ENCODE data around the gene GBP7. TPM values are rescaled to one million over a fixed set of nuclear protein-coding genes. Genes with fewer than 3 reads are reported as not detected.

Gene GBP7
- total RNA-seq, 1 donor from 2014 or later: 0.69 TPM

- H3K36me3 Mint-ChIP-seq (ENCODE audit: low read depth, unreplicated experiment): no peaks in the 10 kb centered on the region
- no peak overlapping the region for H3K27ac Mint-ChIP-seq (ENCODE audit: unreplicated experiment)
- peaks cover 4% of the 10 kb centered on the region for H3K4me1 Mint-ChIP-seq (ENCODE audit: unreplicated experiment)
- no peak overlapping the region for H3K4me3 Mint-ChIP-seq (ENCODE audit: unreplicated experiment)
- no peak for TF ChIP-seq CTCF (IDR thresholded peaks at IDR 0.05; ENCODE audit: unreplicated experiment)
- no peaks in the 10 kb centered on the region for H3K9me3 Mint-ChIP-seq (ENCODE audit: unreplicated experiment)
- no peaks in the 10 kb centered on the region for H3K27me3 Mint-ChIP-seq (ENCODE audit: unreplicated experiment)
- no peak for DNase-seq (ENCODE audit: low spot score)
Measured at GRCh38 chr1:89121641-89122040, 54.2 kb downstream of the GBP7 start.

- H3K9me3 Mint-ChIP-seq (ENCODE audit: unreplicated experiment): no peaks in the 10 kb centered on the region
- no peak for DNase-seq (ENCODE audit: low spot score)
- no peaks in the 10 kb centered on the region for H3K27me3 Mint-ChIP-seq (ENCODE audit: unreplicated experiment)
- no peaks in the 10 kb centered on the region for H3K36me3 Mint-ChIP-seq (ENCODE audit: low read depth, unreplicated experiment)
- no peak overlapping the region for H3K4me3 Mint-ChIP-seq (ENCODE audit: unreplicated experiment)
- no peak for TF ChIP-seq CTCF (IDR thresholded peaks at IDR 0.05; ENCODE audit: unreplicated experiment)
- H3K4me1 Mint-ChIP-seq (ENCODE audit: unreplicated experiment): no peaks in the 10 kb centered on the region
- no peak overlapping the region for H3K27ac Mint-ChIP-seq (ENCODE audit: unreplicated experiment)
Measured at GRCh38 chr1:89114662-89115061, 61.1 kb downstream of the GBP7 start.

GRCh38 chr1:89112871-89113613, 62.8 kb downstream of the GBP7 start:
- no peaks in the 10 kb centered on the region for H3K9me3 Mint-ChIP-seq (ENCODE audit: unreplicated experiment)
- no peaks in the 10 kb centered on the region for H3K4me1 Mint-ChIP-seq (ENCODE audit: unreplicated experiment)
- TF ChIP-seq CTCF (IDR thresholded peaks at IDR 0.05; ENCODE audit: unreplicated experiment): no peak
- no peak overlapping the region for H3K4me3 Mint-ChIP-seq (ENCODE audit: unreplicated experiment)
- no peak overlapping the region for H3K27ac Mint-ChIP-seq (ENCODE audit: unreplicated experiment)
- H3K36me3 Mint-ChIP-seq (ENCODE audit: low read depth, unreplicated experiment): no peaks in the 10 kb centered on the region
- H3K27me3 Mint-ChIP-seq (ENCODE audit: unreplicated experiment): no peaks in the 10 kb centered on the region
- no peak for DNase-seq (ENCODE audit: low spot score)

- Mint-ChIP-seq H3K36me3 (ENCODE audit: low read depth, unreplicated experiment) (no peaks in the 10 kb centered on the region), H3K4me1 (ENCODE audit: unreplicated experiment) (no peaks in the 10 kb centered on the region), H3K9me3 (ENCODE audit: unreplicated experiment) (no peaks in the 10 kb centered on the region), H3K4me3 (ENCODE audit: unreplicated experiment) (no peak overlapping the region), H3K27ac (ENCODE audit: unreplicated experiment) (no peak overlapping the region), H3K27me3 (ENCODE audit: unreplicated experiment) (no peaks in the 10 kb centered on the region)
- TF ChIP-seq CTCF (IDR thresholded peaks at IDR 0.05; ENCODE audit: unreplicated experiment): no peak
- no peak for DNase-seq (ENCODE audit: low spot score)
Measured at GRCh38 chr1:89104687-89105086, 71.1 kb downstream of the GBP7 start.

GRCh38 chr1:89104147-89104546, 71.7 kb downstream of the GBP7 start:
- H3K4me1 Mint-ChIP-seq (ENCODE audit: unreplicated experiment): no peaks in the 10 kb centered on the region
- H3K27ac Mint-ChIP-seq (ENCODE audit: unreplicated experiment): no peak overlapping the region
- peaks cover 3% of the 10 kb centered on the region for H3K36me3 Mint-ChIP-seq (ENCODE audit: low read depth, unreplicated experiment)
- H3K27me3 Mint-ChIP-seq (ENCODE audit: unreplicated experiment): no peaks in the 10 kb centered on the region
- H3K4me3 Mint-ChIP-seq (ENCODE audit: unreplicated experiment): no peak overlapping the region
- no peak for DNase-seq (ENCODE audit: low spot score)
- H3K9me3 Mint-ChIP-seq (ENCODE audit: unreplicated experiment): no peaks in the 10 kb centered on the region
- no peak for TF ChIP-seq CTCF (IDR thresholded peaks at IDR 0.05; ENCODE audit: unreplicated experiment)
